GM19438 (cell line): Measurements from ENCODE around the gene UCP2.

Source experiments
- ATAC-seq: cut with Tn5 transposase; IDR thresholded peaks from one replicate; pipeline ENCODE4 v1.9.1; 2021; ENCODE audit warnings: low read depth; ENCODE audit not compliant: unreplicated experiment

Gene UCP2

DNA sequence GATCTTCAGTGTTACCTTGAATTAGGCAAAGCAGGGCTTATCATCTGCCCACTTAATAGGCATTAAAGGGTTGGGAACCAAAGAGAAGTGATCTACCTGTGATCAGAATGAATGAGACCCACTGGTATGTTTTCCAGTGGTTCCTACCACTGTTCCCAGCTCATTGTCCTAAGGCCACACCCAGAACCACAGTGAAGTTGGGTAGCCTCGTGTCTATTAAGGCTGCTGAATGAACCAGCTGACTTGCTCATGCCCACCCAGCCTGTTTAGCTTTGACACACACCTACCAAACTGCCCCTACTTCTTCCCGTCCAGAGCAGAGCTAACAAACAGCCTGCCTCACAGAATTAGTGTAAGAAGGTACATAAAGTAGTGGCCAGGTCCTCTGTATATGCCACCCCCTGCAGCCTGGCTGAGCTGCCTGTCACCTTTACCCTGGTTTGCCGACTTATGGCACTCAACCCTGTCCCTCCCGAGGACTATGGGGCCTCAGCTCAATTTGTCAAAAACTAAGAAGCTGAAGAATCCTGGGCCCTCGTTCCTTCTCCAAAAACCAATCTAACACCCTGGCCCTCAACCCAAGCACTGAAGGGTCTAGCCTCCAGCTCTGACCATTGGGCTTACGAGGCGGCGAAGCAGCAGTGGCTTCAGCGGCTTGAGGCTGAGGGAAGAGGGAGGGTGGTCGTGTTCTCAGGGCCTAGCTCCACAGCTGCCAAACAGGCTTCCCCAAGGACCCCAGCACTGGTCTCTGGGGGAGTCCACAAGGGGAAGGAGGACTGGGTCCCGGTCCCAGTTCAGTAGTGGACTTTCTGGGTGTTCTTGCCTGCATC is 9.8 kb downstream of the UCP2 start:
- no peak for ATAC-seq

DNA sequence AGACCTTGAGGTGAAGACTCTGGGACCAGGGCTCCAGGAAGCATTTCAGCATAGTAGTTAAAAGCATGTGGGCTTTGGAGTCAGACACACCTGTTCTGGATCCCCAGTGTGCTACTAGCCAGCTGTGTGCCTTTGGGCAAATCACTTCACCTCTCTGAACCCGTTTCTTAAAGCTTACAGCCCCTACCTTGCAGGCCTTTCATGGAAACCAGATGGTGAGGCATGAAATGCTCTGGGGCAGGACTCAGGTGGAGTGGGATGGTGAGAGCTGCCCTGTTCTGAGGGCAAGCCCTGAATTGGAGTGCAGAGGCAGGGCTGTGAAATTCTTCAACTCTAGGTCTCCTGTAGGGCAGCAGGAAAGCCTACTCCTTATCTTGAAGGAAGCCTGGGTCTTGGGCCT is 10.5 kb downstream of the UCP2 start:
- ATAC-seq = no peak

GRCh38 chr11:73971175-73971719 is 11.4 kb downstream of the UCP2 start:
- ATAC-seq = no peak

- no peak for ATAC-seq
Measured at GRCh38 chr11:73969991-73970800, 12.4 kb downstream of the UCP2 start.

DNA sequence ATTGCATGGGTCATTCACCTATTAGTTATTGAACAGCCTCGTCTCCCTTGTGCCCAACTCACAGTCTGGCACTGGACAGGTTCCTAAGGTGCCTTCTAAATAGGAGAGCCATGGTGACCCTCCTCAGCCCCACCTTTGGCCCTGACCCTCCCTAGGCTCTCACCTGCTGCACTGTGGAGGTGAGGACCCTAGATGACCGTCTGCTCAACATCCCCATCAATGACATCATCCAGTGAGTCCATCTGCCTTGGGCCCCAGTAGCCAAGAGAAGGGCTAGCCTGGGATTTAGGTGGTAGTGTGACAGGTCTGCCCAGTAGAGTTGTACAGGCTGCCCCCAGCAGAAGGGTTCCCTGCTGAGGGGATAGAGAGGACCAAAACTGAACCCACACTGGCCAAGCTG is 13.6 kb downstream of the UCP2 start:
- ATAC-seq = no peak

- no peak for ATAC-seq
Measured at GRCh38 chr11:73968356-73968966, 14.2 kb downstream of the UCP2 start.

DNA sequence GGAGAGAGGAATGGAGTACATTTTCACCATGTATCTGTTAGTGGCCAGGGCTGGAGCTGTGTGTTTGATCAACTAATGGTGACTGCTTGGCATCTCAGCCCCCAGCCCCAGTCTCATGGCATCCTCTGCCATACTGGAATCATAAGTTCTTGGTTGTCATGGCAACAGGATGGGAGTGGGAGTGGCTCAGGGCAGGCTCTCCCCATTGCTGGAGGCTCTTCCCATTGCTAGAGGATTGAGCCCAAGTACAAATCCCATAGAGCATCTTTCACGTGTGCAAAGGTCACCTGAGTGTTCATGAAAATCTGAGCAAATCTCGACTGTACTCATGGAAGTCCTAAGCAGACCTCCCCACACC is 16.9 kb downstream of the UCP2 start:
- no peak for ATAC-seq

DNA sequence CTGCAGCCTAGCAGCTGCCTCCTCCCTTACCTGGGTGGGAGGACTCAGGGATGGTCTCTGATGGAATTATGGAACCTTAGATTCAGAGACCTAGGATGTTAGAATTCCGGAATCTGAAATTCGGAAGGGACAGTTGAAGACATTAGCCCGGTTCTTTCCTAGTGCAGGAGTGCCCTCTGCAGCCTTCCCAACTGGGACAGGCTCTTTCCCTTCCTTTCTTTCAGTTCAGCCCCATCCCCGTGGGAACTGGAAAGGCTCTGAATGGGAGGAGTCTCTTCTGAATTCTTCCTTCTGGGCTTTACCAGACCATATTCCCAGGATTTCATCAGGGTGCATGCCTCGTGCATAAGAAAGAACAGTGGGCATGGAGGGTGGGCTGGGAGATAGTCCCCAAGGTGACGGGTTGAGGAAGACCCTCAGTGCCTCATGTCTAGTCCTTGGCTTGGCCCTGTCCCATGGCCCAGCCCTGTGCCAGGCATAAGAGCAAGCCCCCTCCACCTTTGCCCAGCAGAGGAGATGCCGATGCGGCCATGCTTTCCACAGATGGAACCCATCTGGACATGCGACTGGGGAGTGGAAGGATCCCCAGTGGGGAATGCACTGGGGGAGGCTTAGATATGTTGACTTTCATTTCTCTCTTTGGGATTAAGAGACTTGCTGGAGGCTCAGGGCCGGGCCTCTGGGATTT is 17.4 kb downstream of the UCP2 start:
- ATAC-seq = no peak

DNA sequence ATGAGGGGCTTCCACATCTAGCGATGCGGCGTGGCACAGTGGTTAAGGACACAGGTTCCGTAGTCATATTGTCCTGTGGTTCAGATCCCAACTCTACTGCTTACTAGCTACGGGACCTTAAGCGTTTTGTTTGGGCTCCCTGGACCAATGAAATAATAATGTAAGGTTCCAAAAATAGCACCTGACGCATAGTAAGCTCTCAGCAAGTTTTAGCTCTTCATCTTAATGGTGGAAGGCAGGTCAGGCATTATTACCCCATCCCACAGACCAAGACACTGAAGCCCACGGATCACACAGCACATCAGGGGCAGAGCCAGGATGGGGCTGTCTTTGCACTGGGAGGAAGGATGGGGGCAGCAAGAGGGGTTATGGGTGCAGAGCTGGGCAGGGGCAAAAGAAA is 18.8 kb downstream of the UCP2 start:
- no peak for ATAC-seq

- ATAC-seq = no peak
Measured at GRCh38 chr11:73962101-73962705, 20.4 kb downstream of the UCP2 start.

- ATAC-seq = no peak
Measured at GRCh38 chr11:73961321-73961720, 21.3 kb downstream of the UCP2 start.

DNA sequence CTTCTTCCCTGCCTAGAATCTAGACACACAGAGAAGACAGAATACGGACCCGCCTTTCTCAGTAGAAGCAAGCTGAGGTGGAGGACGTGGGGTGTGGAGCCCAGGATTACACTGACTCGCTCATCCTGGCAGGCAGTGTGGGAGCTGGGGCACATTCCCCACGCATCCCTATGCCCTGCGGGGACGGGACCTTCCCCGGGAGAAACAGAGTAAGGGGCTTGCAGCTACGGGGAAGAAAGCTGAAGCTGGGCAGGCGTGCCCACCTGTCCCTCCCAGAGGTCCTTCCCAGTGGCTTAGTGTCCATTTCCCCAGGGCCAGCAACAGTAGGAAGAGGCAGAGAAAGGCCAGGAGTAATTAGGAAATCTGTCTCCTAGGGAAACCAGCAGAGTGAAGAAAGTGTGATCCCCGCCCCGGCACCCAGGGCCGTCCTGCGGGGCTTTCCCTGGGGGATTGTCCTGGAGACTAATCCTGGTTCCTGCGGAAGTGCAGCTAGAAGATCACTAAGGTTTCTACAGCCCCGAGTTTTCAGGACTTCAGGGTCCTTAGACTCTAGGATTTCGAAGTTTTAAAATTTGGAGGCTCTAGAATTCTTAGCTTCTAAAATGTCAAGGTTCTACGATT is 24.0 kb downstream of the UCP2 start:
- ATAC-seq = no peak

DNA sequence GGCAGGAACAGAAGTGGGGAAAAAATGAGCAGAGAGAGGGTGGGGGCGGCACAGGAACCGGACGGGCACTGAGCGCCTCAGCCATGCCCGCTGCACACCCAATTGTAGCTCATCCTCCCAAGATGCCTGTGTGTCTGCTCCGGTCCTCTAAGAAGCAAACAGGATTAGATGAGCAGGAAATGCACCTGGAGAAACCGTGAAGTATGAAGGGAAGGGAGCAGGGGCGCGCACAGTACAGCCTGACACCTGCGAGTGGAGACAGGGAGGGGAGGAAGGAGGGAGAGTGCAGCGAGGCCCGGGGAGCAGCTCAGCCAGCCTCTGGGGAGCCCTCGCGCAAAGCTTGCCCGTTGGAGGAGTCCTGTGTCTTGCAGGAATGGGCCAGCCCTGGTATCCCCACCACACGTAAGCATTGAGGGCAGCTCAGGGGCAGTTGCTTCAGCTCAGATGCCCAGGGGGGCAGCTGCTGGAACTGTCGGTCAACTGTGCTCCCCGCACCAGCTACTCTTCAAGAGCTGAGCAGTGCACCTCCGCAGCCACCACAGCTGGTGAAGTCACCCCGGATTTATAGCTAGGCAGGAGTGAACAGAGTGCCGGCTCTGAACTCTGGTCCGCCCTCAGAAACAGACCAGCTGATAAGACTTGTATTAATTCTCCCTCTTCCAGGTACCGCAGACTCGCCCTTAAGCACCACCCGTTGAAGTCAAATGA is 24.8 kb downstream of the UCP2 start:
- no peak for ATAC-seq

DNA sequence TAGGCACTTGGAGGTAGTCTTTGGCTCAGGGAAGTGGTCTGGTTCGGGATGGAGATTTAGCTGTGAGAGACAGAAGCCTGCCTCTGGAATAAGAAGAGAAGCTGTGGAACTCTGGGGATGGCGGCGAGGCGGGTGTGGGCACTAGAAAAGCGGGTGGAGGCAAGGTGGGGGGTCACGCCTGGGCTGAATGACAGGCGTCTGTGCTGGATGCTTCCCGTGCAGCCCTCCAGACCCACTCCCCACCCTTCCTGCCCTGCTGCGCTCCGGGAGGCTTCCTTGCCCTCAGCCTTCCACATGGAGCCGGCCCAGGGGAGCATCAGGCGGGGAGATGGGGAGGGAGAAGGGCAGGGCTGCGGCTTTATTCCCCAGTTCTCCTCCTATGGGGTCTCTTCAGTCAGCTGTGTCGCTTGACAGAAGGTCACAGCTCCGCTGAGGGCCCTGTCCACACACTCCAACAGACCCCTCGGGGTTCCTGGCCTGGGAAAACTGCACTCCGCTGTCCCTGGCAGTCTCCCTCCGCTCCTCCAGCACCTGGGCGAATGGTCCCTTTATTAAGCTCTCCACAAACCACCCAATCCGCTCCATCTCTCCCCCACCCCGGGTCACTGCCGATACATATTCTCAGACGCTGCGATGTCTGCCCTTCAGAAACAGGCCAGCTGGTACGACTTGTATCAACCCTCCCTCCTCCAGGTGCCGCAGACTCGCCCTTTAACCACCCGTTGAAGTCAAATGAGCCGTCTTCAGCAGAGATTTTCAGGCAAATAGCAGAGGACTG is 25.6 kb downstream of the UCP2 start:
- no peak for ATAC-seq

- no peak for ATAC-seq
Measured at GRCh38 chr11:73951797-73952196, 30.8 kb downstream of the UCP2 start.

- ATAC-seq = peak; percentile 83
Measured at GRCh38 chr11:73950869-73951710, 31.6 kb downstream of the UCP2 start, which contains the start of gene DNAJB13. TSS of gene DNAJB13 (plus strand) at chr11:73951026. CDS start at chr11:73951070, 44 bp downstream.

- no peak for ATAC-seq
Measured at GRCh38 chr11:73949912-73950311, 32.7 kb downstream of the UCP2 start.
